Measurements from ENCODE around the gene CLIP1. TPM values are rescaled to one million over a fixed set of nuclear protein-coding genes. Genes with fewer than 3 reads are reported as not detected.

CLIP1 gene
- total RNA-seq, 1 donor, result 103 TPM

GRCh38 chr12:122459211-122459610 lies 36.7 kb upstream of the CLIP1 start:
- Histone ChIP-seq H3K4me3 (ENCODE audit: insufficient read depth, low read length) (no peak overlapping the region), H3K27ac (ENCODE audit: low read depth, low read length) (no peak overlapping the region), H3K9me3 (ENCODE audit: low read depth, low read length) (no peaks in the 10 kb centered on the region), H3K36me3 (ENCODE audit: insufficient read depth, low read length) (no peaks in the 10 kb centered on the region), H4K20me1 (ENCODE audit: insufficient read depth, low read length) (no peaks in the 10 kb centered on the region), H2AFZ (ENCODE audit: low read length) (no peak overlapping the region), H3K79me2 (ENCODE audit: insufficient read depth, low read length) (no peaks in the 10 kb centered on the region), H3K27me3 (ENCODE audit: insufficient read depth, low read length) (no peaks in the 10 kb centered on the region), H3K4me1 (ENCODE audit: insufficient read depth, low read length) (peaks cover 4% of the 10 kb centered on the region), H3K4me2 (ENCODE audit: insufficient read depth, low read length) (no peak overlapping the region)
- no peak for TF ChIP-seq CTCF (IDR thresholded peaks at IDR 0.05; ENCODE audit: extremely low read depth, low read depth, low read length)
- no peak for DNase-seq (ENCODE audit: insufficient read length, low spot score, missing footprints)

- no peak overlapping the region for H3K4me3 ChIP-seq (ENCODE audit: insufficient read depth, low read length)
- H3K79me2 ChIP-seq (ENCODE audit: insufficient read depth, low read length), result no peaks in the 10 kb centered on the region
- no peak overlapping the region for H3K4me2 ChIP-seq (ENCODE audit: insufficient read depth, low read length)
- no peaks in the 10 kb centered on the region for H3K27me3 ChIP-seq (ENCODE audit: insufficient read depth, low read length)
- H3K4me1 ChIP-seq (ENCODE audit: insufficient read depth, low read length), result no peaks in the 10 kb centered on the region
- H2AFZ ChIP-seq (ENCODE audit: low read length), result no peak overlapping the region
- DNase-seq (ENCODE audit: insufficient read length, low spot score, missing footprints), result no peak
- no peaks in the 10 kb centered on the region for H3K36me3 ChIP-seq (ENCODE audit: insufficient read depth, low read length)
- TF ChIP-seq CTCF (IDR thresholded peaks at IDR 0.05; ENCODE audit: extremely low read depth, low read depth, low read length), result no peak
- H3K9me3 ChIP-seq (ENCODE audit: low read depth, low read length), result no peaks in the 10 kb centered on the region
- no peaks in the 10 kb centered on the region for H4K20me1 ChIP-seq (ENCODE audit: insufficient read depth, low read length)
- no peak overlapping the region for H3K27ac ChIP-seq (ENCODE audit: low read depth, low read length)
These were observed 35.9 kb upstream of the CLIP1 start for GRCh38 chr12:122458105-122459035.

GRCh38 chr12:122457627-122458026 lies 35.2 kb upstream of the CLIP1 start:
- DNase-seq (ENCODE audit: insufficient read length, low spot score, missing footprints), result peak; percentile 32
- H4K20me1 ChIP-seq (ENCODE audit: insufficient read depth, low read length), result no peaks in the 10 kb centered on the region
- H3K36me3 ChIP-seq (ENCODE audit: insufficient read depth, low read length), result no peaks in the 10 kb centered on the region
- H2AFZ ChIP-seq (ENCODE audit: low read length), result no peak overlapping the region
- H3K27ac ChIP-seq (ENCODE audit: low read depth, low read length), result no peak overlapping the region
- no peaks in the 10 kb centered on the region for H3K9me3 ChIP-seq (ENCODE audit: low read depth, low read length)
- no peaks in the 10 kb centered on the region for H3K4me1 ChIP-seq (ENCODE audit: insufficient read depth, low read length)
- H3K4me3 ChIP-seq (ENCODE audit: insufficient read depth, low read length), result no peak overlapping the region
- no peaks in the 10 kb centered on the region for H3K79me2 ChIP-seq (ENCODE audit: insufficient read depth, low read length)
- H3K27me3 ChIP-seq (ENCODE audit: insufficient read depth, low read length), result no peaks in the 10 kb centered on the region
- no peak for TF ChIP-seq CTCF (IDR thresholded peaks at IDR 0.05; ENCODE audit: extremely low read depth, low read depth, low read length)
- no peak overlapping the region for H3K4me2 ChIP-seq (ENCODE audit: insufficient read depth, low read length)

- no peaks in the 10 kb centered on the region for H3K9me3 ChIP-seq (ENCODE audit: low read depth, low read length)
- no peaks in the 10 kb centered on the region for H3K36me3 ChIP-seq (ENCODE audit: insufficient read depth, low read length)
- no peaks in the 10 kb centered on the region for H3K79me2 ChIP-seq (ENCODE audit: insufficient read depth, low read length)
- no peak overlapping the region for H3K4me3 ChIP-seq (ENCODE audit: insufficient read depth, low read length)
- no peak overlapping the region for H3K4me2 ChIP-seq (ENCODE audit: insufficient read depth, low read length)
- no peak for TF ChIP-seq CTCF (IDR thresholded peaks at IDR 0.05; ENCODE audit: extremely low read depth, low read depth, low read length)
- H2AFZ ChIP-seq (ENCODE audit: low read length), result no peak overlapping the region
- H4K20me1 ChIP-seq (ENCODE audit: insufficient read depth, low read length), result no peaks in the 10 kb centered on the region
- no peak overlapping the region for H3K27ac ChIP-seq (ENCODE audit: low read depth, low read length)
- H3K27me3 ChIP-seq (ENCODE audit: insufficient read depth, low read length), result no peaks in the 10 kb centered on the region
- H3K4me1 ChIP-seq (ENCODE audit: insufficient read depth, low read length), result no peaks in the 10 kb centered on the region
- DNase-seq (ENCODE audit: insufficient read length, low spot score, missing footprints), result no peak
These were observed 32.3 kb upstream of the CLIP1 start for GRCh38 chr12:122454739-122455138.

Measured in osteoblast (primary cell).